MCF 10A (cell line): ENCODE measurements around the gene MS4A15. TPM values are rescaled to one million over a fixed set of nuclear protein-coding genes. Genes with fewer than 3 reads are reported as not detected.

Source experiments
- BruUV-seq: library from RNA; stranded (reverse); fragments of 400-500 nt; replicated peaks from 2 replicates; lab custom pipeline; 2021; lab: Mats Ljungman, UMichigan
- CTCF ChIA-PET: fragments of 300-600 bp; sonication (Branson Sonifier 250); formaldehyde crosslinking; extraction: SDS; loops from one replicate; lab custom pipeline; 2021; ENCODE audit warnings: antibody characterized with exemption, inconsistent platforms; lab: Yijun Ruan, JAX
- POLR2A ChIA-PET: fragments of 300-600, 350-650 bp; sonication (Branson Sonifier 250); formaldehyde crosslinking; extraction: SDS; loops from one replicate; lab custom pipeline; 2020; ENCODE audit warnings: antibody characterized with exemption, inconsistent platforms; lab: Yijun Ruan, JAX
- DNase-seq: peaks from one replicate; pipeline ENCODE4 v3.0.0-alpha.2; 2018; ENCODE audit not compliant: unreplicated experiment
- H3K27ac Mint-ChIP-seq: one replicate; pipeline ENCODE4 v1.8.0; 2022; ENCODE audit warnings: mild to moderate bottlenecking, low read depth, mixed read lengths; ENCODE audit not compliant: unreplicated experiment
- H3K27me3 Mint-ChIP-seq: one replicate; pipeline ENCODE4 v1.8.0; 2022; ENCODE audit warnings: mixed read lengths; ENCODE audit not compliant: insufficient read depth, unreplicated experiment
- H3K36me3 Mint-ChIP-seq: one replicate; pipeline ENCODE4 v1.8.0; 2022; ENCODE audit warnings: mild to moderate bottlenecking, moderate library complexity, mixed read lengths; ENCODE audit not compliant: insufficient read depth, unreplicated experiment
- H3K4me1 Mint-ChIP-seq: one replicate; pipeline ENCODE4 v1.8.0; 2022; ENCODE audit warnings: mixed read lengths; ENCODE audit not compliant: insufficient read depth, unreplicated experiment
- H3K4me3 Mint-ChIP-seq: one replicate; pipeline ENCODE4 v1.8.0; 2022; ENCODE audit warnings: mild to moderate bottlenecking, moderate library complexity, mixed read lengths; ENCODE audit not compliant: unreplicated experiment
- H3K9me3 Mint-ChIP-seq: one replicate; pipeline ENCODE4 v1.8.0; 2022; ENCODE audit warnings: mixed read lengths; ENCODE audit not compliant: unreplicated experiment
- intact Hi-C: fragments of 100-400 bp; cut with micrococcal nuclease; formaldehyde crosslinking; loops from 2 replicates; pipeline ENCODE4 v1.14.1; 2022
- total RNA-seq: library from RNA; stranded (reverse); gene quantifications from 2 replicates; pipeline ENCODE4 v1.2.3, GENCODE V29; 2022
- TF ChIP-seq, protein P1 (sequence below): fragments of 200-600 bp; IDR thresholded peaks from one replicate; pipeline ENCODE4 v1.8.0; 2022; ENCODE audit warnings: antibody characterized with exemption, mild to moderate bottlenecking; ENCODE audit not compliant: unreplicated experiment

MS4A15 gene
- total RNA-seq, 1 experiment from 2014 or later: not detected

DNA sequence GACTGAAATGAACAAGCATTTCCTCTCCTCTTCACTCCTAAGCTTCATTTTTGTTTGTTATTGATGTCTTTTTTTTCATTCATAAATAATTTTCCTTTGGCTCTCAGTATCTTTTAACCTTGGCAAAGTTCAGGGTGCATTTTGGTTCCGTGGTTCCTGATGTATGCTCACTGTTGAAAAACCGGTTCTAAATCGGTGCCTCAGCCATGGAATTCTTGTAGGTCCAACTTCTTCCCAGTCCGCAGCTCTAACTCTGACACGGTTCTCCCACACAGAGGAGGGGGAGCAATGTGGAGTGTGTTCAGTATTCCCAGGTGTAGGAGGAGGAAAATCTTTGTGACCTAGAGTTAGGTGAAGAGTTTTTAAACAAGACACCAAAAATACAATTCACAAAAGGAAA is 12.6 kb upstream of the MS4A15 start:
- Mint-ChIP-seq H3K27me3 (peaks cover 14% of the 10 kb centered on the region), H3K9me3 (peaks cover 8% of the 10 kb centered on the region), H3K4me3 (no peak overlapping the region), H3K27ac (no peak overlapping the region), H3K4me1 (no peaks in the 10 kb centered on the region), H3K36me3 (no peaks in the 10 kb centered on the region)
- TF ChIP-seq, protein P1, sequence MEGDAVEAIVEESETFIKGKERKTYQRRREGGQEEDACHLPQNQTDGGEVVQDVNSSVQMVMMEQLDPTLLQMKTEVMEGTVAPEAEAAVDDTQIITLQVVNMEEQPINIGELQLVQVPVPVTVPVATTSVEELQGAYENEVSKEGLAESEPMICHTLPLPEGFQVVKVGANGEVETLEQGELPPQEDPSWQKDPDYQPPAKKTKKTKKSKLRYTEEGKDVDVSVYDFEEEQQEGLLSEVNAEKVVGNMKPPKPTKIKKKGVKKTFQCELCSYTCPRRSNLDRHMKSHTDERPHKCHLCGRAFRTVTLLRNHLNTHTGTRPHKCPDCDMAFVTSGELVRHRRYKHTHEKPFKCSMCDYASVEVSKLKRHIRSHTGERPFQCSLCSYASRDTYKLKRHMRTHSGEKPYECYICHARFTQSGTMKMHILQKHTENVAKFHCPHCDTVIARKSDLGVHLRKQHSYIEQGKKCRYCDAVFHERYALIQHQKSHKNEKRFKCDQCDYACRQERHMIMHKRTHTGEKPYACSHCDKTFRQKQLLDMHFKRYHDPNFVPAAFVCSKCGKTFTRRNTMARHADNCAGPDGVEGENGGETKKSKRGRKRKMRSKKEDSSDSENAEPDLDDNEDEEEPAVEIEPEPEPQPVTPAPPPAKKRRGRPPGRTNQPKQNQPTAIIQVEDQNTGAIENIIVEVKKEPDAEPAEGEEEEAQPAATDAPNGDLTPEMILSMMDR: no peak
- POLR2A ChIA-PET: no interaction called here
- intact Hi-C loops: no loop called here
- DNase-seq: no peak
- CTCF ChIA-PET: no interaction called here
- no TSS peak for BruUV-seq

DNA sequence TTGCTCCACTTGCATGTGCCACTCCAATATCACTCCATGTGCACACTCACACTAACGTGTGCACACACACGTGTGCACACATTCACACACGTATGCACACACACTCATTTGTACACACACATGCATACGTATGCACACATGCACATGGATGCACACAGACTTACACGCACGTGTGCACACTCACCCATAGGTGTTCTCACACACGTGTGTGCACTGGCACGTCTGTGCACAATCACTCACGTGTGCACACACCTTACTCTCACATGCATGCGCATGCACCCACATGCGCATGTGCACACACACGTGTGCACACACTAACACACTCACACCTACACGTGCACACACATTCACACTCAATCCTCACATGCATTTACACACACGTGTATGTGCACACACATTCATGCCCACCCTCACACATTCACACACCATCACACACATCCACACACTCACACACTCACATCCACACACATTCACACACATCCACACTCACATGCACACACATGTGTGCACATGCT is 9.3 kb upstream of the MS4A15 start:
- no peak for DNase-seq
- intact Hi-C loops: no loop called here
- H3K36me3 Mint-ChIP-seq: no peaks in the 10 kb centered on the region
- peaks cover 20% of the 10 kb centered on the region for H3K27me3 Mint-ChIP-seq
- ChIA-PET CTCF (no interaction called here), POLR2A (no interaction called here)
- no peak overlapping the region for H3K4me3 Mint-ChIP-seq
- no peaks in the 10 kb centered on the region for H3K4me1 Mint-ChIP-seq
- TF ChIP-seq, protein P1: no peak
- peaks cover 8% of the 10 kb centered on the region for H3K9me3 Mint-ChIP-seq
- no TSS peak for BruUV-seq
- no peak overlapping the region for H3K27ac Mint-ChIP-seq

DNA sequence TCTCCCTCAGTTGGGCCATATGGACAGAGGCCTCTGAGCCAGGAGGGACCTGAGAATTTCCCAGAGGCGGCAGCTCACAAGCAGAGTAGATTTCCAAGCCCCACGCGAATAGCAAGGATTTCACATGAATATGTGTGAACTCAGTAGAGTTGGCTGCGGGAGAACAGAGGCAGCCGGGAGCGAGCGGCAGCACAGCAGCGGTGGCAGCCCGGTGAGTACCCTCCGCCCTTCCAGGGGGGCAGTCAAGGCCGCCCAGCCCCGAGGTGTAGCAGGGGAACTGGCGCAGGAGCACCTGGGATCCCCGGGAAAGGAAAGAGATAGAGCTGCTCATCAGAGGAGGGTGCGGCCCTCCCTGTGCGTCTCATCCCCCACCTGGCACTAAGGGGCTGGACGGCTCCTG is 8.4 kb upstream of the MS4A15 start:
- ChIA-PET CTCF (no interaction called here), POLR2A (interaction anchor here (0.6 kb wide), 1 partner anchor 158 kb away, joined by 3 read pairs; the partner anchor contains the start of gene PRPF19)
- TF ChIP-seq, protein P1: no peak
- no peaks in the 10 kb centered on the region for H3K4me1 Mint-ChIP-seq
- no peaks in the 10 kb centered on the region for H3K36me3 Mint-ChIP-seq
- no TSS peak for BruUV-seq
- no peak overlapping the region for H3K27ac Mint-ChIP-seq
- intact Hi-C loops: no loop called here
- DNase-seq: no peak
- peaks cover 28% of the 10 kb centered on the region for H3K27me3 Mint-ChIP-seq
- no peak overlapping the region for H3K4me3 Mint-ChIP-seq
- peaks cover 8% of the 10 kb centered on the region for H3K9me3 Mint-ChIP-seq

DNA sequence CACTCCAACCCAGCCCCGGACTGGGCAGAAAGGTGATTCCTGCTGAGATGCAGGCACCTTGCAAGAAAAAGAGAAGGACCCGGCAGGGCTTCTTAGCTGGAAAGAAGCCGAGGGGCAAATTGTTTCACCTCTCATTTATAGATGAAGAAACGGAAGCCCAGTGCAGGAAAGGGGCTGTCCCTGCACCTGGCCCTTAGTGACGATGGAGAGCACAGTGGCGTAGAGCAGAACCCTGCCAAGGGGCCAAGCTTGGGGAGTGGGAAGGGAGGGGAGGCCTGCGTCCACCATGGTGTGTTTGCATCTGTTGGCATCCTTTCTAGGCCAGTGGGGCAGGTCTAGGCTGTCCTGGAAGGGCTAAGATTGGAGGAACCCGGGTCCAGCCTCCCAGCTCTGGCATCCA is 7.8 kb upstream of the MS4A15 start:
- ChIA-PET POLR2A (interaction anchor here (0.6 kb wide), 1 partner anchor 157 kb away, joined by 3 read pairs; the partner anchor contains the start of gene PRPF19), CTCF (interaction anchor here (1.0 to 1.2 kb wide), 2 partner anchors 10 to 404 kb away, joined by 3 to 4 read pairs; no protein-coding TSS in a partner anchor)
- TF ChIP-seq, protein P1: no peak
- H3K4me1 Mint-ChIP-seq: no peaks in the 10 kb centered on the region
- DNase-seq: no peak
- peaks cover 29% of the 10 kb centered on the region for H3K27me3 Mint-ChIP-seq
- H3K9me3 Mint-ChIP-seq: peaks cover 8% of the 10 kb centered on the region
- H3K4me3 Mint-ChIP-seq: no peak overlapping the region
- H3K27ac Mint-ChIP-seq: no peak overlapping the region
- BruUV-seq: no TSS peak
- H3K36me3 Mint-ChIP-seq: no peaks in the 10 kb centered on the region
- intact Hi-C loops: no loop called here
